K562 (cell line): ENCODE results near the gene VRK3. TPM values are rescaled to one million over a fixed set of nuclear protein-coding genes. Genes with fewer than 3 reads are reported as not detected.

ENCODE experiments used
- CEBPZ ChIP-seq: fragments of 150-350 bp; IDR thresholded peaks from 2 replicates; pipeline ENCODE4 v1.6.1; 2014; ENCODE audit warnings: low read depth, mild to moderate bottlenecking, low read length, borderline replicate concordance
- CREB1 ChIP-seq, 2 experiments: sonication (generic) in 1 of 2; formaldehyde crosslinking in 1 of 2; IDR thresholded peaks; 2 replicates each; pipeline versions ENCODE4 v1.6.1 to v1.8.0; 2012 to 2022; ENCODE audit warnings: inconsistent platforms in 1 of 2, mild to moderate bottlenecking in 1 of 2, missing genetic modification reagents in 1 of 2, moderate library complexity in 1 of 2
- DPF2 ChIP-seq: fragments of 450-650 bp; IDR thresholded peaks from 2 replicates; pipeline ENCODE4 v1.6.1; 2016
- EGR1 ChIP-seq: fragments of 450-650 bp; conservative IDR thresholded peaks from 2 replicates; pipeline ENCODE4 v1.6.1; 2017; ENCODE audit warnings: mild to moderate bottlenecking
- ETV6 ChIP-seq, 3 experiments: fragments of 150-350 bp in 1 of 3; sonication (generic) in 1 of 3; formaldehyde crosslinking in 1 of 3; IDR thresholded peaks; 2 replicates each; pipeline versions ENCODE4 v1.6.1 to v1.8.0; 2014 to 2022; ENCODE audit warnings: borderline replicate concordance in 2 of 3, low read depth in 2 of 3, antibody characterized with exemption in 1 of 3, low read length in 1 of 3, mild to moderate bottlenecking in 1 of 3, missing genetic modification reagents in 1 of 3
- GABPB2 ChIP-seq: fragments of 250-450 bp; sonication (Bioruptor Pico); conservative IDR thresholded peaks from 2 replicates; pipeline ENCODE4 v1.5.1; 2021; ENCODE audit warnings: mild to moderate bottlenecking
- HCFC1 ChIP-seq: IDR thresholded peaks from 2 replicates; pipeline ENCODE4 v1.6.1; 2012; ENCODE audit warnings: low read depth, low read length, improper control_type of control experiment
- HDGF ChIP-seq: fragments of 450-650 bp; IDR thresholded peaks from 2 replicates; pipeline ENCODE4 v1.6.1; 2016
- HOMEZ ChIP-seq: fragments of 250-450 bp; sonication (Bioruptor Pico); IDR thresholded peaks from 2 replicates; pipeline ENCODE4 v1.4.0; 2020; ENCODE audit warnings: mild to moderate bottlenecking, moderate library complexity
- KAT2B ChIP-seq: IDR thresholded peaks from one replicate; pipeline ENCODE4 v1.6.1; 2012; ENCODE audit warnings: low read depth, mild to moderate bottlenecking, control low read depth, inconsistent platforms, low read length, moderate library complexity
- KDM1A ChIP-seq, 2 experiments: fragments of 450-650 bp; IDR thresholded peaks; 2 replicates each; pipeline ENCODE4 v1.6.1; 2016; ENCODE audit warnings: mild to moderate bottlenecking in 2 of 2
- MXI1 ChIP-seq: IDR thresholded peaks from 2 replicates; pipeline ENCODE4 v1.6.1; 2011; ENCODE audit warnings: low read depth, mild to moderate bottlenecking, improper control_type of control experiment, low read length
- MYNN ChIP-seq, 2 experiments: sonication (generic); formaldehyde crosslinking in 1 of 2; IDR thresholded peaks; 2 replicates each; pipeline versions ENCODE4 v1.5.0 to v1.6.1; 2016 to 2020; ENCODE audit warnings: antibody characterized with exemption in 1 of 2, missing genetic modification reagents in 1 of 2
- NEUROD1 ChIP-seq: fragments of 150-350 bp; IDR thresholded peaks from 2 replicates; pipeline ENCODE4 v1.6.1; 2014; ENCODE audit warnings: borderline replicate concordance, low read length, low read depth; ENCODE audit not compliant: partially characterized antibody
- PBX2 ChIP-seq, 2 experiments: IDR thresholded peaks in 1 of 2; conservative IDR thresholded peaks in 1 of 2; 2 replicates each; pipeline ENCODE4 v1.6.1; 2016; ENCODE audit warnings: low read depth in 2 of 2, mild to moderate bottlenecking in 1 of 2, missing compliant biosample characterization in 1 of 2, missing genetic modification characterization in 1 of 2, moderate library complexity in 1 of 2
- TEAD1 ChIP-seq, 2 experiments: fragments of 450-650 bp in 1 of 2; sonication (generic) in 1 of 2; formaldehyde crosslinking; IDR thresholded peaks; 2 replicates each; pipeline versions ENCODE4 v1.4.0 to v1.8.0; 2020 to 2022; ENCODE audit warnings: mild to moderate bottlenecking in 2 of 2, missing genetic modification reagents in 1 of 2
- ZBTB7A ChIP-seq: IDR thresholded peaks from 2 replicates; pipeline ENCODE4 v1.6.1; 2011; ENCODE audit warnings: low read depth, mild to moderate bottlenecking, low read length, moderate library complexity, borderline replicate concordance; ENCODE audit not compliant: control insufficient read depth
- ZNF184 ChIP-seq: sonication (generic); formaldehyde crosslinking; IDR thresholded peaks from 2 replicates; pipeline ENCODE4 v1.5.0; 2020; ENCODE audit warnings: missing genetic modification reagents
- polyA plus RNA-seq, 8 experiments: library from polyadenylated mRNA; depleted of rRNA in 4 of 8; stranded (reverse) in 5 of 8; unstranded in 3 of 8; fragments of >200 nt; fragmentation: Nextera tagmentation in 2 of 8; fragmentation: Illumina TruSeq in 1 of 8; extraction: Ambion mirVana in 2 of 8; extraction: Trizol in 1 of 8; gene quantifications; 2 replicates each; pipeline versions ENCODE4 v1.2.1 to v1.2.3, GENCODE V29; 2011 to 2014; ENCODE audit warnings: inconsistent platforms in 1 of 8, missing spikeins in 1 of 8
- total RNA-seq, 7 experiments: library from RNA; depleted of rRNA in 6 of 7; stranded (reverse); fragments of >200 nt in 6 of 7; fragmentation: Illumina TruSeq in 2 of 7; extraction: Trizol in 2 of 7; gene quantifications; 2 replicates each; pipeline versions ENCODE4 v1.2.1 to v1.2.3, GENCODE V29; 2011 to 2021; ENCODE audit warnings: low replicate concordance in 1 of 7

Gene VRK3
- total and polyA plus RNA-seq, 9 of the 15 experiments (the other 6 are each of a cell fraction or from before 2014, with no cell fraction given): 25.6 to 94.3 (median 42.9) TPM

- TF ChIP-seq MXI1 (no peak), KAT2B (no peak), MYNN (IDR thresholded peaks at IDR 0.05) (0 out of 2 replicates have a peak, but pooled peaks have one; percentile 13), MYNN (CRISPR knock-in tag; IDR thresholded peaks at IDR 0.05) (no peak), HDGF (no peak), DPF2 (no peak), GABPB2 (CRISPR knock-in tag) (no peak), CREB1 (IDR thresholded peaks at IDR 0.05) (no peak), CREB1 (CRISPR knock-in tag; IDR thresholded peaks at IDR 0.05) (no peak), NEUROD1 (no peak), EGR1 (no peak), HOMEZ (CRISPR knock-in tag) (no peak), ZNF184 (no peak), ETV6 (IDR thresholded peaks at IDR 0.05; ENCODE audit: borderline replicate concordance in 1 of 2, low read depth in 2 of 2, low read length in 1 of 2) (no peak), ETV6 (CRISPR knock-in tag; IDR thresholded peaks at IDR 0.05; ENCODE audit: borderline replicate concordance) (no peak), CEBPZ (no peak), TEAD1 (CRISPR knock-in tag; IDR thresholded peaks at IDR 0.05) (no peak), PBX2 (CRISPR knock-in tag; IDR thresholded peaks at IDR 0.05; ENCODE audit: low read depth) (no peak), PBX2 (tag; conservative IDR thresholded peaks at IDR 0.05; ENCODE audit: low read depth) (no peak), HCFC1 (no peak), KDM1A (IDR thresholded peaks at IDR 0.05) (0 out of 4 replicates have a peak, but pooled peaks of 1 of the 2 experiments have one; percentile 14), ZBTB7A (no peak)
Measured at GRCh38 chr19:50046649-50047503, 21.7 kb upstream of the VRK3 start (continued).
